ENCODE results near the gene TMX3.

Gene TMX3

GRCh38 chr18:68713131-68713530, 1.8 kb downstream of the TMX3 start:
- DNase-seq (ENCODE audit: low read depth, low spot score): no peak

- no peak for DNase-seq (ENCODE audit: low read depth, low spot score)
These were observed 7.3 kb downstream of the TMX3 start for GRCh38 chr18:68707646-68708045.

GRCh38 chr18:68705119-68705518, 9.8 kb downstream of the TMX3 start:
- DNase-seq (ENCODE audit: low read depth, low spot score): no peak

- no peak for DNase-seq (ENCODE audit: low read depth, low spot score)
These were observed 11.6 kb downstream of the TMX3 start for GRCh38 chr18:68703326-68703725.

GRCh38 chr18:68701353-68701752, 13.6 kb downstream of the TMX3 start:
- DNase-seq (ENCODE audit: low read depth, low spot score): no peak

- no peak for DNase-seq (ENCODE audit: low read depth, low spot score)
These were observed 15.9 kb downstream of the TMX3 start for GRCh38 chr18:68699043-68699442.

- DNase-seq (ENCODE audit: low read depth, low spot score): no peak
These were observed 18.0 kb downstream of the TMX3 start for GRCh38 chr18:68696937-68697336.

GRCh38 chr18:68694316-68694715, 20.6 kb downstream of the TMX3 start:
- DNase-seq (ENCODE audit: low read depth, low spot score): no peak

GRCh38 chr18:68693091-68693815, 21.7 kb downstream of the TMX3 start:
- no peak for DNase-seq (ENCODE audit: low read depth, low spot score)

- DNase-seq (ENCODE audit: low read depth, low spot score): no peak
These were observed 35.4 kb downstream of the TMX3 start for GRCh38 chr18:68679528-68679927.

- DNase-seq (ENCODE audit: low read depth, low spot score): no peak
These were observed 38.0 kb downstream of the TMX3 start for GRCh38 chr18:68676913-68677312.

GRCh38 chr18:68667121-68667520, 47.8 kb downstream of the TMX3 start:
- DNase-seq (ENCODE audit: low read depth, low spot score): no peak

- no peak for DNase-seq (ENCODE audit: low read depth, low spot score)
These were observed 48.5 kb downstream of the TMX3 start for GRCh38 chr18:68666381-68666780.

GRCh38 chr18:68665628-68666027, 49.3 kb downstream of the TMX3 start:
- no peak for DNase-seq (ENCODE audit: low read depth, low spot score)

GRCh38 chr18:68662754-68663153, 52.2 kb downstream of the TMX3 start:
- no peak for DNase-seq (ENCODE audit: low read depth, low spot score)

GRCh38 chr18:68660354-68661183, 54.3 kb downstream of the TMX3 start:
- DNase-seq (ENCODE audit: low read depth, low spot score): no peak

GRCh38 chr18:68648191-68648590, 66.7 kb downstream of the TMX3 start:
- DNase-seq (ENCODE audit: low read depth, low spot score): no peak

- DNase-seq (ENCODE audit: low read depth, low spot score): no peak
These were observed 72.9 kb downstream of the TMX3 start for GRCh38 chr18:68642003-68642402.

- DNase-seq (ENCODE audit: low read depth, low spot score): no peak
These were observed 74.0 kb downstream of the TMX3 start for GRCh38 chr18:68640861-68641260.

- DNase-seq (ENCODE audit: low read depth, low spot score): no peak
These were observed 76.3 kb downstream of the TMX3 start for GRCh38 chr18:68638613-68639012.

- DNase-seq (ENCODE audit: low read depth, low spot score): no peak
These were observed 87.1 kb downstream of the TMX3 start for GRCh38 chr18:68627812-68628211.

All from brain pericyte (primary cell).